Hematopoietic multipotent progenitor cell treated with erythropoietin and hydrocortisone succinate and interleukin-3 and kit ligand, for 8 days (in vitro differentiated cells): ENCODE data around the gene RAI1.

ENCODE experiments used
- DNase-seq: peaks from one replicate; pipeline ENCODE4 v3.0.0-alpha.2; 2015

The RAI1 gene

GRCh38 chr17:17849845-17850373, 168.7 kb downstream of the RAI1 start:
- peak; percentile 93 for DNase-seq

- no peak for DNase-seq
Observed at GRCh38 chr17:17851103-17852002, 170.1 kb downstream of the RAI1 start.

- DNase-seq = no peak
Observed at GRCh38 chr17:17852930-17853329, 171.7 kb downstream of the RAI1 start.

GRCh38 chr17:17853811-17854447, 172.7 kb downstream of the RAI1 start:
- no peak for DNase-seq

GRCh38 chr17:17855976-17856375, 174.7 kb downstream of the RAI1 start:
- no peak for DNase-seq

- no peak for DNase-seq
Observed at GRCh38 chr17:17856386-17856785, 175.1 kb downstream of the RAI1 start.

- DNase-seq = no peak
Observed at GRCh38 chr17:17857496-17857895, 176.2 kb downstream of the RAI1 start.

- peak; percentile 79 for DNase-seq
Observed at GRCh38 chr17:17859909-17860765, 178.9 kb downstream of the RAI1 start.

GRCh38 chr17:17860766-17861107, 179.5 kb downstream of the RAI1 start:
- no peak for DNase-seq
